ENCODE measurements around the gene PMIS2.

The PMIS2 gene

GRCh38 chr19:35636651-35637050 is 50.7 kb downstream of the PMIS2 start:
- DNase-seq: no peak
